HG02678 (cell line): ENCODE results near the gene ADRB2.

Experiments
- ATAC-seq: cut with Tn5 transposase; IDR thresholded peaks from one replicate; pipeline ENCODE4 v1.9.1; 2021; ENCODE audit warnings: mild to moderate bottlenecking, moderate library complexity; ENCODE audit not compliant: unreplicated experiment

The ADRB2 gene

DNA sequence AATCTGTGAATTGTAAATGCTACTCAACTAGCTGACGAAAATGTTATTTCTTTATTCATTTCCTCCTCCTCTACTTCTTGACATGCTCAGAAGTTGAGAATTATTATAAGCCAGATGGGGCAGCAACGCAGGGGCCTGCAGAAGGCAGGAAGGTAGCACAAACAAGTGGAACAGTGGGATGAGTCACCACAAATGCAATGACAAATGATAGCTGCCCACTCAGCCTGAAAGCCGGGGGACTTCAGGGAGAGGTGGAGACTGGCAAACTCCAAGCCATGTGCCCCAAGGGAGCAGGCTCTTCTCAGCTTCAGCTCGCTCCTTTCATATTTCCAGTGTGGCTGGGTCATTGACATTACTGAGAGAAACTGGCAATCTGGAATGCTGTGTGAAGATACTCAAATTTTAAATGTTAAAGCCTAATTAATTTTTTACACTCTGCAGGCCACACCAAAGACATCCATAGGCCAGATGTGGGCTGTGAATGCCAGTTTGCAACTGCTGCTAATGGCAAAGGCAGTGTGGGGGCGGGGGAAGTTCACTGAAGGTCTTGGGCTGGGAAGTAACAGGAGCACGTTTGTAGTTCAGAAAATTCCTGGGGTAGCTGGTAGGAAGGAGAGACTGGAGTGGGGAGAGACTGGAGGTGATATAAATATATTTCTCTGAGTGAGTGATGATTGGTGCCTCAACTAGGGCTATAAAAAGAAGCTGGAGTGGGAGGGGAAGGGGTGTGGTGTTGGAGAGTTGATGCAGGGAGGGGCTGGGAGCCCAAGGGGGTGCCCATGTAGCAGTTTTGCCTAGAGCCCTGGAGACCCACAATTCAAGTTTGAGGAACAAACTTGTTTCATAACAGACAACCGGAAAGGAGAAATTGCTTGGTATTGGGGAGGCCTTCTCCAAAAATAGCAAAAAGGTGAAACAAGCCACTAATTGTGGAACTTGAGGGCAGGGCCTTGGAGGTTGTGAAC lies 20.8 kb upstream of the ADRB2 start:
- ATAC-seq, result peak; percentile 37

- ATAC-seq, result no peak
Observed at GRCh38 chr5:148806520-148806931, 19.9 kb upstream of the ADRB2 start.

GRCh38 chr5:148807851-148808250 lies 18.6 kb upstream of the ADRB2 start:
- no peak for ATAC-seq

- peak; percentile 63 for ATAC-seq
Observed at GRCh38 chr5:148808864-148809642, 17.4 kb upstream of the ADRB2 start.

GRCh38 chr5:148809781-148810524 lies 16.5 kb upstream of the ADRB2 start:
- no peak for ATAC-seq

- no peak for ATAC-seq
Observed at GRCh38 chr5:148810823-148811222, 15.6 kb upstream of the ADRB2 start.

- ATAC-seq, result no peak
Observed at GRCh38 chr5:148811756-148812155, 14.7 kb upstream of the ADRB2 start.

- ATAC-seq, result no peak
Observed at GRCh38 chr5:148815086-148815485, 11.3 kb upstream of the ADRB2 start.

DNA sequence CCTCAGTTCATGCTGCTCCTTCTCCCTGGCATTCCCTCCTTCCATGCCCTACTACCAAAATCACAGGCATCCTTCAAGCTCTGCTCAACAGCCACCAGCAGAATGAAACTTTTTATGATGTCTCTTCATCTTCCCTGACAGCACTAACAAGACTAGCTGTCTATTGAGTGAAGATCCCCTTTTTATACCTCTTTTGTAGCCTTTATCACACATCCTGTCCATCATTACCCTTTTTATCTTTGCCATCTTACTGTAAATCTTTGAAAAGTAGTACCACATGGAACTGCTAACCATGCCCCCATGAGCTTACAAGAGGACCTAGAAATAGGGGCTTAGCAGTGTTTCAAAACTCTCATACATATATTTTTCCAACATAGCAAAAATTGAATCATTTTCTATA lies 10.8 kb upstream of the ADRB2 start:
- no peak for ATAC-seq

GRCh38 chr5:148816357-148816756 lies 10.1 kb upstream of the ADRB2 start:
- no peak for ATAC-seq

GRCh38 chr5:148816782-148817181 lies 9.6 kb upstream of the ADRB2 start:
- ATAC-seq, result no peak

DNA sequence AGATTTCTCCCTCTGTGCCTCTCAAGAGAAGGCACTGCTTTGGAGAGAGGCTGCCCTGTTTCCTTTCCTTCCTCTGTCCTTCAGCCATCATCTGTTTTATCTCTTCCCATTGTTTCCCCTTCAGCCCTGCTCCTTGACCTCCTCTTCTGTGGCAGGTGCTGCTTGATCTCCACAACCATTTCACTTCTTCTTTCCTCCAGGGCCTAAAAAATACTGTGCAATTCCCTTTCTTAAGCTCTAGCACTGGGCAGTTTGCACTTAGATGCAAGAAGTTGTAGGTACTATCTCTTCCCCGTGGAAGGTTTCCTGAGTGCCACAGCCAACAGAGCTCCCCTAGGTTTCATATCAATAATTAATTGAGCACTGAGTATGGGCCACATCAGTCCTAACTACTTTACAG lies 8.8 kb upstream of the ADRB2 start:
- no peak for ATAC-seq

- peak; percentile 44 for ATAC-seq
Observed at GRCh38 chr5:148820461-148821395, 5.7 kb upstream of the ADRB2 start.

DNA sequence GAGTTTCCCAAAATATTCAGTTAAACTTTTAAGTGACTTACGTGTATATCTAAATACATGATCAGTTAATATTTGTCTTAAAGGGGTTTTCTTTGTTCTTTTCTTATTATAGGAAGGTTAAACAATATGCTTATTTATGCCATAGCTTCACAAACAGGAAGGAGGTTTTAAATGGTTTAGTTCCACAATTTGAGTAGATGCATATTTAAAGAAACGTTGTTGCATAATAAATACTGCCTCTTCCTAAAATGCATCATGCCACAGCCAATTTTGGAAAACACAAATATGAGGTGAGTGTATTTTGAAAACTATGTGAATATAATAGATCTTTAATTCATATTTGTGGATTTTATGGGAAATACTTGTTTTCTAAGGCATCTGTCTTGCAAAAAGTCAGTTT lies 2.5 kb upstream of the ADRB2 start:
- ATAC-seq, result no peak

- peak; percentile 7 for ATAC-seq
Observed at GRCh38 chr5:148825716-148826052, 727 bp upstream of the ADRB2 start.

- ATAC-seq, result no peak
Observed at GRCh38 chr5:148826739-148827070, 294 bp downstream of the ADRB2 start.

DNA sequence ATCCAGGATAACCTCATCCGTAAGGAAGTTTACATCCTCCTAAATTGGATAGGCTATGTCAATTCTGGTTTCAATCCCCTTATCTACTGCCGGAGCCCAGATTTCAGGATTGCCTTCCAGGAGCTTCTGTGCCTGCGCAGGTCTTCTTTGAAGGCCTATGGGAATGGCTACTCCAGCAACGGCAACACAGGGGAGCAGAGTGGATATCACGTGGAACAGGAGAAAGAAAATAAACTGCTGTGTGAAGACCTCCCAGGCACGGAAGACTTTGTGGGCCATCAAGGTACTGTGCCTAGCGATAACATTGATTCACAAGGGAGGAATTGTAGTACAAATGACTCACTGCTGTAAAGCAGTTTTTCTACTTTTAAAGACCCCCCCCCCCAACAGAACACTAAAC lies 1.3 kb downstream of the ADRB2 start:
- ATAC-seq, result no peak

DNA sequence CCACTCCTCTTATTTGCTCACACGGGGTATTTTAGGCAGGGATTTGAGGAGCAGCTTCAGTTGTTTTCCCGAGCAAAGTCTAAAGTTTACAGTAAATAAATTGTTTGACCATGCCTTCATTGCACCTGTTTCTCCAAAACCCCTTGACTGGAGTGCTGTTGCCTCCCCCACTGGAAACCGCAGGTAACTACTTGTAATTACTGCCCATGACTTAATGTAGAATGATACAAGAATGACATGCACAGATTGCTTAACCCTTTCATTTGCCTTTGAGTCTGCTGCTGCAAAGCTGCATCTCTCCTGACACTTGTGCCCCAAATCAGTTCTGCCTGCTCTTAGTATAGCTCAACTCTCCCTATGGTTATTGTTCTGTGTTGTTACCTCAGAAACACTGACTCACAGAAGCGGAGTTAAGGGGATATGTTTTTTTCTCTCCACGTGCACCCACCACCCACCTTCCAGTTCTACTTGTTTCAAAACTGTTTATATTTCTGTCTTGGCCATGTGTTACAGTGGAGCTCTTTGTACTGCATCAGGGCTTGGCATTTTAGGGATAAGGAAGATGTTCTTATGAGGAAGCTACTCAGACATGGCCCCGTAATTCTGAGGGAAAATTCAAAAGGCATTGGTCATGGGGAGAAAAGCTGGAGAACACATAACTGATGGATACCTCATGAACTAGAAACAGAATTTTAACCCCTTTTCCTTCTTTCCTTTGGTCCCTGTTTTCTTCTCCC lies 2.3 kb downstream of the ADRB2 start:
- ATAC-seq, result no peak

DNA sequence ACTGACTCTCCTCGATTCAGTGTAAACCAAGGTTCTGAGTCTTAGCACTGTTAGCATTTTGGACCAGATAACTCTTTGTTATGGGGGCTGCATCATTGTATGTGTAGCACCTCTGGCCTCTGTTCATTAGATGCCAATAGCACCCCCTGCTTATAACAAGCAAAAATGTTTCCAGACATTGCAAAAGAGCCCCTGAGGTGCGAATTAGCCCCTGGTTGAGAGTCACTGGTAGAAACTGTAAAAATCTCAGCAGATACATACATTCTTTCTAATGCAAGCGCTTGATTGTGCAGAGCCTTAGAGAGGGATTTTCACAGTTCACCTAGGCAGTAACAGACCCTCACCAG lies 2.8 kb downstream of the ADRB2 start:
- ATAC-seq, result no peak

- no peak for ATAC-seq
Observed at GRCh38 chr5:148829734-148830133, 3.3 kb downstream of the ADRB2 start.
